Measurements from ENCODE around the gene BPHL.
"Not testable (repeated sequence)": the region's sequence is repeated elsewhere in the genome, so short reads cannot be mapped to it uniquely, and the experiment has no call there.

The BPHL gene

GRCh38 chr6:3142536-3142935 lies 24.0 kb downstream of the BPHL start:
- no peak for DNase-seq (ENCODE audit: low read depth)
- TF ChIP-seq CTCF (conservative IDR thresholded peaks at IDR 0.05; ENCODE audit: low read length), result no peak
- H3K4me3 ChIP-seq (ENCODE audit: low read length), result no peak overlapping the region

- no peak overlapping the region for H3K4me3 ChIP-seq (ENCODE audit: low read length)
- TF ChIP-seq CTCF (conservative IDR thresholded peaks at IDR 0.05; ENCODE audit: low read length), result no peak
- no peak for DNase-seq (ENCODE audit: low read depth)
Measured at GRCh38 chr6:3143158-3143557, 24.6 kb downstream of the BPHL start.

DNA sequence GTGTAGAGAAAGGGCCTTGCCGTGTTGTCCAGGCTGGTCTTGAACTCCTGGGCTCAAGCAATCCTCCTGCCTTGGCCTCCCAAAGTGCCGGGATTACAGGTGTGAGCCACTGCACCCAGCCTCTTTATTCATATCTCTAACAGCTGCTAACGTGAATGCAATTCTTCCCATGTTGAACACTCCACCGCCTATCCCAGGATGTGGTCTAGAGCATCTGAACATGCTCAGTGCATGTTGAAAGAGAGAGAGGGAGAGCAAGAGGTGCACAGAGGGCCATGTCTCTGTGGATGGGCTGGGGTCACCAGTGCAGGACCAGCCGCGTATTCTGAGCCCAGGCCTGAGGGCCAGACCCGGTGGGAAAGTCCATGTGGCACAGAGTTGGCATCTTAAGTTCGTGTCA lies 26.1 kb downstream of the BPHL start:
- no peak overlapping the region for H3K4me3 ChIP-seq (ENCODE audit: low read length)
- no peak for DNase-seq (ENCODE audit: low read depth)
- no peak for TF ChIP-seq CTCF (conservative IDR thresholded peaks at IDR 0.05; ENCODE audit: low read length)

DNA sequence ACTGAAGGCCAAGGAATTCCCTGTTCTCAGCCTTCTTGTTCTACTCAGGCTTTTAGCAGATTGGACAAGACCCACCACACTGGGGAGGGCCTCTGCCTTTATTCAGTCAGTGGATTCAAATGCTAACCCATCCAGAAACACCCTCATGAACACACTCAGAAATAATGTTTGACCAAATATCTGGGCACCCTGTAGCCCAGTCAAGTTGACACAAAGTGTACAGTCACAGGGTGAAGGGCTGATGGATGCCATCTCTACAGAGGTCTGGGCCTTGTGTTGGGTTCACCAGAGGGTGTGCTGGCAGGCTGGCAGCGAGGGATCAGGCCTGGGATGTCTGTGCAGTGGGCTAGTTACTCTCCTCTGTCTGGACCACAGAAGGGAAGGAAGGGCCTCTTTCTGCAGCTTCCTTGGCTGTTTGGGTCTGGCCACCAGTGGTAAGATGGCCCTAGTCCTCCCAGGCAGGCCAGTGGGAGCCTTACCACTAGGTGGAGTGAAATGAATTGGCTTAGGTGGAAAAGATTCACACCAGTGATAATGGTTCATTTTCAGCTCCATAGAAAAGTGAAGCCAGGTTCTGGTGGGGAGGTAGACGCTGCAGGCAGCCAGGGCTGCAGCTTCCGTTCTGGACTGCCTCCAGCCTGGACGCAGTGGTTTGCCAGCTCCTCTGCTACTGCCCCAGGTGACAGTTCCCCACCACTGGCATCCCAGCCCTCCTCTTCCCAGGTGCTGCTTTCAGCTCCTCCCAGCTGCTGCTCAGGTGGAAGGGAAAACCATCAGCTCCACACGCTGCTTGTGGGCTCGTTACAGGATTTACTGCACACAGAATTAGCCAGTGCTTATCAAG lies 29.6 kb downstream of the BPHL start:
- DNase-seq (ENCODE audit: low read depth), result no peak
- no peak for TF ChIP-seq CTCF (conservative IDR thresholded peaks at IDR 0.05; ENCODE audit: low read length)
- H3K4me3 ChIP-seq (ENCODE audit: low read length), result no peak overlapping the region

GRCh38 chr6:3151691-3152090 lies 33.2 kb downstream of the BPHL start:
- TF ChIP-seq CTCF (conservative IDR thresholded peaks at IDR 0.05; ENCODE audit: low read length), result no peak
- no peak for DNase-seq (ENCODE audit: low read depth)
- H3K4me3 ChIP-seq (ENCODE audit: low read length), result no peak overlapping the region

GRCh38 chr6:3152689-3153088 lies 34.2 kb downstream of the BPHL start:
- no peak for DNase-seq (ENCODE audit: low read depth)
- TF ChIP-seq CTCF (conservative IDR thresholded peaks at IDR 0.05; ENCODE audit: low read length), result no peak
- no peak overlapping the region for H3K4me3 ChIP-seq (ENCODE audit: low read length)

GRCh38 chr6:3155416-3155815 lies 36.9 kb downstream of the BPHL start:
- not testable (repeated sequence) for H3K4me3 ChIP-seq (ENCODE audit: low read length); DNase-seq (ENCODE audit: low read depth)

DNA sequence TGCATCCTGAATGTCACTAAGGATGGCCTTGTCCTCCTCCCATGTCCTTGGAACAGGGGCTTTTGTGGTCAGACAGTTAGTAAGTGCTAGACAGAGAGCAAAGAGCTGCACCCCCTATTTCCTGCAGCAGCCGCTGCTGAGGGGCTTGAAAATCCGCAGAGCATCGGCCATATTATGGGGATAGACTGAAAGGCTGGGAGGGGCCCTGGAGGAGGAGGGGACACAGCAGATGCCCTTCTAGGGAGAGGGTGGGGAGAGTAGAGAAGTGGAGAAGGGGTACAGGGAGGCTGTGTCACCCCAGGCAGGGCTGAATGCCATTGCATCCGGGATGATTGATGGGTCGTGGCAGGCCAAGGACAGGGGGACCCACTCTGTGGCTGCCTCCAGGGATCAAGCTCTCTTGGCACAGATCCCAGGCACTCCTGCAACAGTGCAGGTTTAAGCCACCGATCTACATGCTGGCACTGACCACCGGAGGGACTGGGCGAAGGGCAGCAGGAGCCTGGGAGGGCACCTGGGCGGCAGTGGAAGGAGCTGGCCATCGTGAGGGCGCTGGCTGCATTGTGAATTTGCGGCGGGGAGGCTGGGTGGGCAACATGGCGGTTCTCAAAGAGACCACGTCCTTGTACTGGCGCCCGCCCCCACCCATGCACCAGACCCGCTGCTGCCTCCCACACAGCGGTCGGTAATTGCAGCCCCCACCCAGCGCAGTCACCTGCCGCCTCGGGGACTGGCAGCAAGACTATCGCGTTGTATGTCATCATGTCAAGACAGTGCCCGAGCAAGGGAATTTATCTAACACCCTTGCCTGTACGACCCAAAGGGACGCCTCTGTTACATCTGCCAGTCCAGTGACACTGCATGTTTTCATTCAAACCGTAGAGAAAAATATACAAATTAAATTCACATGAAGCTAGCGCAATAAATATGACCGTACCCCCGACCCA lies 37.9 kb downstream of the BPHL start:
- not testable (repeated sequence) for DNase-seq (ENCODE audit: low read depth)
- peak overlapping the region; percentile 88 for H3K4me3 ChIP-seq (ENCODE audit: low read length)

Data from AG10803 (cell line).